C4-2B (cell line): Measurements from ENCODE around the gene SLC35A1.

Experiments
- H3K27ac ChIP-seq: fragments of 450-650 bp; 2 replicates; pipeline ENCODE4 v1.5.1; 2017
- CTCF ChIP-seq: fragments of 450-650 bp; conservative IDR thresholded peaks from 2 replicates; pipeline ENCODE4 v1.5.1; 2017; ENCODE audit warnings: mild to moderate bottlenecking
- ZFX ChIP-seq: fragments of 450-650 bp; IDR thresholded peaks from 2 replicates; pipeline ENCODE4 v1.6.1; 2017

The SLC35A1 gene

GRCh38 chr6:87529221-87529620 lies 56.4 kb downstream of the SLC35A1 start:
- H3K27ac ChIP-seq = no peak overlapping the region
- TF ChIP-seq ZFX (no peak), CTCF (no peak)

GRCh38 chr6:87534377-87535047 lies 61.7 kb downstream of the SLC35A1 start:
- TF ChIP-seq ZFX (no peak), CTCF (no peak)
- no peak overlapping the region for H3K27ac ChIP-seq

GRCh38 chr6:87538510-87539260 lies 65.9 kb downstream of the SLC35A1 start:
- no peak overlapping the region for H3K27ac ChIP-seq
- TF ChIP-seq CTCF (no peak), ZFX (no peak)

GRCh38 chr6:87539554-87539953 lies 66.8 kb downstream of the SLC35A1 start:
- TF ChIP-seq ZFX (no peak), CTCF (no peak)
- H3K27ac ChIP-seq = no peak overlapping the region

GRCh38 chr6:87540539-87540938 lies 67.8 kb downstream of the SLC35A1 start:
- no peak for TF ChIP-seq CTCF
- TF ChIP-seq ZFX = no peak
- H3K27ac ChIP-seq = no peak overlapping the region

GRCh38 chr6:87541041-87541440 lies 68.3 kb downstream of the SLC35A1 start:
- TF ChIP-seq ZFX = no peak
- H3K27ac ChIP-seq = no peak overlapping the region

GRCh38 chr6:87541744-87542143 lies 69.0 kb downstream of the SLC35A1 start:
- TF ChIP-seq CTCF (no peak), ZFX (no peak)
- no peak overlapping the region for H3K27ac ChIP-seq
